ENCODE data around the gene GDI1.
"Not testable (repeated sequence)": the region's sequence is repeated elsewhere in the genome, so short reads cannot be mapped to it uniquely, and the experiment has no call there.

Gene GDI1

DNA sequence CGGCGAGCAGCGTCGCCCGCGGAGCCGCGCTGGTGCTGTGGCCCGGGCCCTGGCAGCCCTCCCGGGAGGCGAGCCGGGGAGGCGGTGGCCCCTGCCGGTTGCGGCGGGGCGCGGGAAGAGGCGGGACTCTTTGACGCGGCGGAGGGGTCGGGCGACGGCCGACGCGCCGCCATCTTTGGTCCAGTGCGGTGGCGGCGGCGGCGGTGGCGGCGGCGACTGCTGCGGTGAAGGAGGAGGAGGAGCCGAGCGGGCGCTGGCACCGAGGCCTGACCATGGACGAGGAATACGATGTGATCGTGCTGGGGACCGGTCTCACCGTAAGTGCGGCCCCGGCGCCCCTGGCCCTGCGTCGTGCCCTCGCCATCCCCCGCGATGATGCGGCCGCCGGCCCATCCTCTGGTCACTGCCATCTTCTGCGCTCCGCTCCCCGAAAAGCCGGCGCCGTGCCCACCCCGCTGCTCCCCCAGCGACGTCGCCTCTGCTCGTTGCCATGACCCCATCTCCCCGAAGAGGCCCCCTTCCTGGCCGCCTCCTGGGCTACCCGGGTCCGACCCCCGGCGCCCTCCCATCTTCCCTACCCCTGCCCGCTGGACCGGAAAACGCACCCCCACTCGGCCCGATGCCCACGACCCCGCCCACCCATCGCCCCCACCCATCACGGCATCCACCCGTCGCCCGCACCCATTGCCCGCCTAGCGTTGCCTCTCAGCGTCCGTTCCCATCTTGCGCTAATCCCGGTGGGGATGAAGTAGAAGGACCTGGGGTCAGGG is at the start of gene GDI1:
TSS of gene GDI1 (plus strand) at position 172 of the 770 bp plus-strand sequence. CDS start at position 273, 101 bp downstream.
- peak; percentile 26 for DNase-seq (ENCODE audit: low read depth)

DNA sequence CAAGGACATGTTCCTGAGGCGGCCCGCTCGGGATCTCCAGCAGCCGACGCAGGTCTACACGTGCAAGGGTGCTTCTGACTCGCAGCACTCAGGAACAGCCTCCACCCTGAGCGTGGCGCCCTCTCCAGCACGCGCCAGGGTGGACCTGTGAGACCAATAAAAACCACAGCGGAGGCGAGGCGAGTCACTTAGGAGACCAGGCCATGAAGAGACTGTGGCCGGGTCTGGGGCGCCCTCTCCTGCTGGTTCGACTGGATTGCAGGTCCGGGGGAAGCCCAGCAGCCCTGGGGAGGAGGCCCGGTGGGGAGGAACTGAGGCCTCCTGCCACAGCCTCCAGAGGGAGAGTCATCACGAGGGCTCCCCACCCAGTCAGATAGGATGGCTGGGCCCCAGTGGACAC is 48.9 kb upstream of the GDI1 start:
- DNase-seq (ENCODE audit: low read depth) = not testable (repeated sequence)

DNA sequence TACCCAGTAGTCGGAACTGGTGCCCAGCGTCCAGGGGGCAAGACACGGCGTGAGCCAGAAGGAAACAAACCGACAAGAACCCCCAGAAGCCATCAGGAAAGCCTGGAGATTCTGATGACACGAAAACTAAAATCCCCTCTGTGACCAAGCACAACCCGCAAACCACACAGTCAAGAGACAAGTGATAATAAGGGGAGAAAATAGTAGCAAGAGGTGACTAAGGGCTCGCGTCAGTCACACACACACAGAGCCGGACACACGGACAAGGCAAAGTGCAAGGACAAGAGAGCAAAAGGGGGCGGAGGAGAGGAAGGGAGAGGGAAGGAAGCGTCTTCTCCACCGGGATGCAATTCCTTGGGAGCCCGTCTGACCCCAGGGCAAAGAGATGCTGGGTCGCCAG is 48.3 kb upstream of the GDI1 start:
- not testable (repeated sequence) for DNase-seq (ENCODE audit: low read depth)

DNA sequence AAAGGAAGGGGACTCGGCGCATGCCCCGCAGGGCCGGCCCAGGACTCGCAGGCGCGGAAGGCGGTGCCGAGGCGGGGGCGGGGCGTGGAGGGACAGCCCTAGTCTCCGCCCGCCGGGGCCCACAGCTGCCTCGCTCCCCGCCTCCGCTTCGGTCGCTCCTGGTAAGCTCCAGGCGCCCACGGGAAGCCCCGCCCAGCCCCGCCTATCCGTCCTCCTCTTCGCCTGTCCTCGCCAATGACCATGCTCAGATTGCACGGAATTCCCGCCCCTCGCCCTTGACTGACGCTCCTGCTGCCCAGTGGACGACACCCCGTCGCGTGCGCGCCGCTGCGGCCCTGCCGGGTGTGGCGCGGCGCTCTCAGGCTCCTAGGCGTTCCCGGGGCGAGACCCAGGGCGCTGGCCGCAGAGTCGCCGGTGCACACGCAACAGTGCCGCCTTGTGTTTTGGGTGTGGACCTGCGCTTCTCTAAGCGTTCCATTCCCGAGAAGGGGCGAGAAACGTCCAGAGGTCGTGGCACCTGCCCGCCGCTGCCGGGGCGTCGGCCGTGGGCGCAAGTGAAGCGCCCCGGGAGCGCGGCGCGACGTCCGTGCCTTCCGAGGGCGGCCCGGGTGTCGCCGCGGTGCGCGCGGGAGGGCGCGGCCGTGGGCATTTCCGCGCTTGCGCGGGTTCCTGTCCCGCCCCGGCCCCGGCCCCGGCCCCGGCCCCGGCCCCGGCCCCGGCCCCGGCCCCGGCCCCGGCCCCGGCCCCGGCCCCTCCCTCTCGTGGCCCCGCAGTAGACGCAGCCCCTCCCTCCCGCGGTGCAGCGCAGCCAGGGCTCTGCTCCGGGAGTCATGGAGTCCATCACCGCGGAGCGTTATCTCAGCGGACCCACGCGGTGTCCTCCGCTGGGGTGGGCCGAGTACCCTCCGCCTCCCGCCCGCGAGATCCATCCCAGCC is 46.9 kb upstream of the GDI1 start:
- DNase-seq (ENCODE audit: low read depth) = not testable (repeated sequence)

DNA sequence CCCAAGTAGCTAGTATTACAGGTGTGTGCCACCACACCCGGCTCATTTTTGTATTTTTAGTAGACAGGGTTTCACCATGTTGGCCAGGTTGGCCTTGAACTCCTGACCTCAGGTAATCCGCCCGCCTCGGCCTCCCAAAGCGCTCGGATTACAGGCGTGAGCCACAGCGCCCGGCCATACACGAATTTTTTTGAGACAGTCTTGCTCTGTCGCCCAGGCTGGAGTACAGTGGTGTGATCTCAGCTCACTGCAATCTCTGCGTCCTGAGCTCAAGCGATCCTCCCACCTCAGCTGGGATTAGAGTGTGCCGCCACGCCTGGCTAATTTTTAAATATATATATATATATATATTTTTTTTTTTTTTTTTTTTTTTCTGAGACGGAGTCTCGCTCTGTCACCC is 40.6 kb upstream of the GDI1 start:
- DNase-seq (ENCODE audit: low read depth) = not testable (repeated sequence)

DNA sequence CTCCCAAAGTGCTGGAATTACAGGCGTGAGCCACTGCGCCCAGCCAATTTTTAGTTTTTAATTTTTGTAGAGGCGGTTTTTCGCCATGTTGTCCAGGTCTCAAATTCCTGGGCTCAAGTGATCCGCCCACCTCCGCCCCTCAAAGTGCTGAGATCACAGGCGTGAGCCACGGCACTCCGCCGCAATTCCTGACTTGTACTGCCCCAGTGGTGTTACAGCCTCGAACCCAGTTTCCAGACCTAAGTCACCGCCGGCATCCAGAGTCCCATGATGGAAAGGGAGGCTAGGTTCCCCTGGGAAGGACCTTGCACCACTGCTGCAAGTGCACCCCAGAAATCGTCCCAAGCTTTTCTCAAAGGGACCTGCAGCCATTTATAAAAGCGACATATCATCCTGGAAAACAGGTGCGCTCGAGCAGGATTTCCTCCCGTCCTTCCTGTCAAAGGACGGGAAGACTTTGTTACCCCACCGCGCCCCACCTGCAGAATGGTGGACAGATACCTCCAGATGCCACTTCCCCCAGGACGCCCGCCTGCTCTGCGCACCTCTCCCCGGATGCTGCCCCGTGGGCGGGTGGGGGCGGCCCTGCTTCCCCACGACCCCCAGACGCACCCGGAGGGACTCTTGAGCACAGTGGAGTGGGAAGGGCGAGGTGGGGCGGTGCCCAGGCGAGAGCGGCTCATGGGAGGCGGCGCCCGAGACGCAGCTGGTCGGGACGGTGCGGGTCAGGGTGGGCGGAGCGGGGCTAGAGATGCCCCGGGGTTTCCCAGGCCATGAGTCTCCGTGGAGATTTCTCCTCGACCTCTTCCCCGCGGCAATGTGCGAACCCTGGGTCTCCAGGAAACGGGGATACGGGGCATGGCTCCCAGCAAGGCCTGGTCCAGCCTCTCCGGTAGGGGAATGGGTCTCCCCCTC is 39.7 kb upstream of the GDI1 start:
- no peak for DNase-seq (ENCODE audit: low read depth)

DNA sequence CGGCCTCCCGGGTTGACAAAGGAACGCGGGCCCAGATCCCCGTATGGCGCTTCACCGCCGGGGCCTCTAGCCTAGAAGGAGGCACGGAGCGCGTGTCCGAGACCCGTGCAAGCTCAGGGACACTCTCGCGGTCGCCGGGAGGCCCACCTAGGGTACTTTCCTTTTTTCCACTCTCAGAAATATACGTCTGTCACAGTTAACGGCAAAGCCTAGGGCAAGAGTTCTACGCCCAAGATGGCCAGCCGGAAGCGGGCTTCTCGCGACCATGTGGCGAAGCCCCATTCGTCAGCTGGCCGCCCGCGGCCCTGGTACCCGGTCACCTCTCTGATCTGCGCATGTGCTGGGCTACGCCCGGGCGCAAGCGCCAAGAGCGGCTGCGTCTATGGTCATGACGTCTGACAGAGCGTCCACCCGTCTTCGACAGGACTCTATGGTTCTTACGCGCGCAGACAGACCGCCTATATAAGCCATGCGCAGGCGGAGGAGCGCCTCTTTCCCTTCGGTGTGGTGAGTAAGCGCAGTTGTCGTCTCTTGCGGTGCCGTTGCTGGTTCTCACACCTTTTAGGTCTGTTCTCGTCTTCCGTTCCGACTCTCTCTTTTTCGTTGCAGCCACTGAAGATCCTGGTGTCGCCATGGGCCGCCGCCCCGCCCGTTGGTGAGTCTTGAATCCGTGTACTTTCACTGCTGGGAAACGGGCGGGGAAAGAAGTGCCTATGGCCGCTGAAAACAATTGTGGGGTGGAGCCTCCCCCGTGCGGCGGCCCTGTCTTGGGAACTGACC is 38.9 kb upstream of the GDI1 start, which contains the start of gene RPL10:
TSS of gene RPL10 (plus strand) at position 490 of the 780 bp plus-strand sequence. CDS start at position 633, 143 bp downstream.
- DNase-seq (ENCODE audit: low read depth) = peak; percentile 78

DNA sequence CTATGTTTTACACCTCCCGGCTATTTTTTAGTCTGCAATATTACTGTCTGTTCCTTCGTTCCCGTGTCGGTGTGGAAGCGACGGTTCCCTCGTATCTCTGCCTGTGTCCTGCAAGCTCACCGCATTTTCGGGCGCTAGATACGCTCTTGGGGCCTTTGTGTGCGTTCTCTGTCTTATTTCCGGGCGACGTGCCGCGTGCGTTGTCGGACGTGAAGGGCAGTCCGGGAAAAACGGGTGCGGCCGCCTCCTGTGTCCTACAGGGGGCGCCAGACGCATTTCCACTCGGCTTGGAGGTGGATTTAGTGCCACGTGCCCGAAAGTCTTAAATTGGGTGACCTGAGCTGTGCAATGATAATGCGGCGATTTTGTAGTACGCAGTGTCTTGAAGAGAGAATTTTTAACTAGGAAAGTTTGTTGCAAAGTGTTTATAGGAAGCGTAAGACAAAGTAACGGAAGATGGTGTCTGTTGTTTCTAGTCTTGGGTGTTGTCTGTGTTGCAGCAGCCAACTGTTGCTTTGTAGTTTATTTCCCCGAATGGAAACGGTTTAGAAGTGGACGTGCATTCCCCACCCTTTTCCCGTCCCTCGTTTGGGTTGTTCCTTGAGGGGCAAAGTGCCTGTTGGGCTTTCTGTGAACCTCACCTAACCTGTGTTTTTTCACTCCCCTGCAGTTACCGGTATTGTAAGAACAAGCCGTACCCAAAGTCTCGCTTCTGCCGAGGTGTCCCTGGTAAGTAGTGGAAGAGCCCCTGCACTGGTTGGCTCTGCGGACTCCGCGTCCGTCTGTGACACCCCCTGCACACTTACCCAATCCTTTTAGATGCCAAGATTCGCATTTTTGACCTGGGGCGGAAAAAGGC is 38.1 kb upstream of the GDI1 start:
- peak; percentile 69 for DNase-seq (ENCODE audit: low read depth)

DNA sequence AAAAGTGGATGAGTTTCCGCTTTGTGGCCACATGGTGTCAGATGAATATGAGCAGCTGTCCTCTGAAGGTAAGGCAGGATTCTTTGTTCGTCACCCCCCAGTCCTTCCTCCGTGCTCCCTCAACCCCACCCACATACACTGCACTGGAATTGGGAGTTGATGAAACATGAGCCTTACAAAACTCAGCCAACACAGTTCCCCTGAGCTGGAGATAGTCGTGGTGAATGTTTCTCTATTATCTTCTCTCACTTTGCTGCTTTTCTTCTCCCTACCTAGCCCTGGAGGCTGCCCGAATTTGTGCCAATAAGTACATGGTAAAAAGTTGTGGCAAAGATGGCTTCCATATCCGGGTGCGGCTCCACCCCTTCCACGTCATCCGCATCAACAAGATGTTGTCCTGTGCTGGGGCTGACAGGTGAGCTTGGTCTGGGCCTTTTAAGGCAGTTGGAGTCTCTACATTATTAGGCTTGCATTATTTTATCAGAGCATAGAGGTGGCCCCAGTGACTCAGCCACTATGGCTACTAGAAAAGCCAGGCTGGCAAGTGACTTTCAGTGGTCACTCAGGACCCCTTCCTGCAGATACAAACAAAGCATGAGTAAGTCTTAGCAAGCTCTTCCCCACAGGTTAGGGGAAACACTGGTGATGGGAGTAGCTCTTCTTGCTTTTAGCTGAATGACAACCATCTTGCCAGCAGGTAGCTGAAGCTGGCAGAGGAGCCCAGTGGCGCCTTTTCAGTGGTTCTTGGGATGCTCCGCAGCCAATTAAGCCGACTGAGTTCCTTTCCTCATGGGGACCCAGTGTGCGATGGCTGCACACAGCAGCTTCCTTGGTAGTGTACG is 37.2 kb upstream of the GDI1 start:
- no peak for DNase-seq (ENCODE audit: low read depth)

DNA sequence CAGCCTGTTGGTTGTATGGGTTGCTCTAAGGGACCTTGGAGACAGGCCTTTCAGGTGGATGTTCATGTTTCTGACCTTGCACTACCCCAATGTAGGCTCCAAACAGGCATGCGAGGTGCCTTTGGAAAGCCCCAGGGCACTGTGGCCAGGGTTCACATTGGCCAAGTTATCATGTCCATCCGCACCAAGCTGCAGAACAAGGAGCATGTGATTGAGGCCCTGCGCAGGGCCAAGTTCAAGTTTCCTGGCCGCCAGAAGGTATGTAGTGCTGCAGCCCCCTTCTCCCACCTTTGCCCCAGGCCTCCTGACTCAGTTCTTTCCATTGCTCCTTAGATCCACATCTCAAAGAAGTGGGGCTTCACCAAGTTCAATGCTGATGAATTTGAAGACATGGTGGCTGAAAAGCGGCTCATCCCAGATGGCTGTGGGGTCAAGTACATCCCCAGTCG is 36.6 kb upstream of the GDI1 start:
- not testable (repeated sequence) for DNase-seq (ENCODE audit: low read depth)

DNA sequence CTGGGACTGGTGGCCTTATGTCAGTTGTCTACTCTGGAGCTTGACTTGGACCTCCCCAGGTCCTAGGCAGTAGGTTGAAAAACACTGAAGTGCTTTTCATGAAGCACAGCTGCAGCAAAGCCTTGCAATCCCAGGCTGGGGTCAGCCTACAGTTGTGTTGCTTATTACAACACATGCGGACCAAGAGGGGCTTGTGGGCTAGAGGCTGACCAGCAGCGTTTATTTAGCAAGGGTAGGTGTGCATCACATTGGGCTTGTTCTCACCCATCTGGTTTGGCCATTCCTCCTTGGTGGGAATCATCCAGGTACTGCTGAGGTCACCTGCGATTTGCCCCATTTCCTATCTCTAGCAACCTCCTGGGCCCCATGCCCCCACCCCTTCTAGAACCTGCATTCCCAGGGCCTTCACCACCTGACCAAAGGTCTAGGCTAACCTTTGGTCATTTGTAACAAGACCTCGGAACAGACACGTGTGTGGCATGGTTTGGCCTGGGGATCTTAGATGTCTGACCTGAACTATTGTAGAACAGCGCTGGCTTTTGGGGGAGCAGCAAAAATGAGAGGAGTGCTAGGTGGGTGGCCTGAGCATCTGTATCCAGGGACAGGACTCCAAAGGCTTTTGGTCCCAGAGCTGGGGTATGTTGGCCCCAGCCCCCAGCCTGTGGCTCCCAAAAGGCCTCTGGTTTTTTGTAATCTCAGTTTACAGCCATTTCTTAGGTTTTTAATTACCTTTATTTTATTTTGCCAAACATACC is 35.7 kb upstream of the GDI1 start:
- DNase-seq (ENCODE audit: low read depth) = no peak

DNA sequence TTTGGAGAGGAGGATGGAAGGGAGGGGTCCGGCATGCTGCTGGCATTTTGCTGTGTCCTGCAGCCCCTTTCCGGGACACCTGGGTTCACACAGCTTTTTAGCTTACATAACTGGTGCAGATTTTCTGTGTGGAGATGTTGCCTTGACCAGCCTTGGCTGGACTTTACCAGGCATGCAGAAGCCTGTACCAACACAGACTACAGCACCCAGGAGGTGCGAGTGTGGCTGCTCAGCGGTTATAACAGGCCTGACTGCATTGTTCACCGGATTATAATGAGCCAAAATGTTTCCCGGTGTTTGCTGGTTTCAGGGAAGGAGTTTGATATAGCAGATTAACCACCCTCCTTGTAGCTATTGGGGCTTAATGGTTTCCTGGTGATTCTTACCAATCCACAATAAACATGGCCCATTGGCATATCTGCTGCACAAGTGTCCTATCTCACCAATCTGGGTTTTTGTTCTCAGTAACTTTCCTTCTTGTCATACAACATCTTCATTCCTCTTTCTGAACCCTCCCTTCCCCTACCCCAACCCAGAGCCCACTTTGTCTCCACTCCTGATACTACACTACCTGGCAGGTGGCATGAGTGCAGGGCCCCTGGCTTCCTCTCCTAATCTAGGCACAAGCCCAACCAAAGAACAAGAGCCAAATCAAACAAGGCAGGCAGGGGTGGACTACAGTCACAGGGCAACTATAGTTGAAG is 34.9 kb upstream of the GDI1 start:
- DNase-seq (ENCODE audit: low read depth) = no peak

DNA sequence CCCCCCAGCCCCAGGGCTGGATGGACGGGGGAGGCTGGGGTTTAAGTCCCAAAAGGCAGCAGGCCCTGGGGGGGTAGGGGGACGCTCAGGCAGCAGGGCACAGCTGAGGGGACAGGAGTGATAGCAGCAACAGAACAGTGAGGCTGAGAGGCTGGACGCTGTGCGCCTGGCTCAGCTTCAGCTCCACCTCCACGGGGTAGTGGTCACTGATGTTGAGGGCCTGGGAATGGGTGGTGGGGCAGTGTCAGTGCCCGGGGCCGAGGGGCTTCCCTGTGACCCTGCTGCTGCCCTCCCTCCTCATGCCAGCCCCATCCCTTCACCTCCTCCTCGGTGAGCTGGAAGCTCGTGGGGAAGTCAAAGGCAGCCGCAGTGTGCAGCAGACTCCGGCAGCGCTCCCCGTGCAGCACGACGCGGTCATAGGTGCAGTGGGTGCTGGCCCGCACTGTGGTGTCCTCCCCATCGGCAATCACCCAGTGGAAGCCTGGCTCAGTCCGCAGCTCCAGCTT is 34.3 kb upstream of the GDI1 start:
- DNase-seq (ENCODE audit: low read depth) = no peak

DNA sequence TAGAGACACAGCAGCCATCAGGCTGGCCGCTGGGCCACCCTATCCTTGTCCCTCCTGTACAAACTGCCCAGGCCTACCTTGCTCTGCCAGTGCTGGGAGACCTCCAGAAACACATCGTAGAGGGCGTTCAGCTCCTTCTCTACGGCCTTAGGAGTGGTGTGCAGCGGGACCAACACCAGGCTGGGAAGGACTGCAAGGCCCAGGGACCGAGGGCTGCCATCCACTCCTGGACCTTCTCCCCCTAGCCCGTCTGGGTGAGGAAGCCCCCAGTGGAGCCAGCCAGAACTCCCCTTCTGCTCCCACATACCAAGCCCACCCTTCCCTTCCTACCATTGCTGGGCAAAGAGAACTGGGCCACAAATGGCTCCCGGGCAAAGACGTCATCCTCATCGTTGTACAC is 33.8 kb upstream of the GDI1 start:
- DNase-seq (ENCODE audit: low read depth) = no peak

DNA sequence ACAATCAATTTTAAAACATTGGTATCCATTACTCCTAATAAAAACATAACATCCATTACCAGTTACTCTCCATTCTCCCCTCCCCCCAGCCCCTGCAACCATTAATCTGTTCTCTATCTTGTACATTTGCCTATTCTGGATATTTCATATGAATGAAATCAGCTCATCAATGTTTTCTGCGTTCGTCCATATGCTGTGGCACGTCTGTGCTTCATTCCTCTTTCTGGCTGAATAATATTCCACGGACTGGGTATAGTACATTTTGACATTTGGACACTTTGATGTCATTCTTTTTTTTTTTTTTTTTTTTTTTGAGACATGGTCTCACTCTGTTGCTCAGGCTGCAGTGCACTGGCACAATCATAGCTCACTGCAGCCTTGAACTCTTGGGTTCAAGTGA is 33.1 kb upstream of the GDI1 start:
- no peak for DNase-seq (ENCODE audit: low read depth)

DNA sequence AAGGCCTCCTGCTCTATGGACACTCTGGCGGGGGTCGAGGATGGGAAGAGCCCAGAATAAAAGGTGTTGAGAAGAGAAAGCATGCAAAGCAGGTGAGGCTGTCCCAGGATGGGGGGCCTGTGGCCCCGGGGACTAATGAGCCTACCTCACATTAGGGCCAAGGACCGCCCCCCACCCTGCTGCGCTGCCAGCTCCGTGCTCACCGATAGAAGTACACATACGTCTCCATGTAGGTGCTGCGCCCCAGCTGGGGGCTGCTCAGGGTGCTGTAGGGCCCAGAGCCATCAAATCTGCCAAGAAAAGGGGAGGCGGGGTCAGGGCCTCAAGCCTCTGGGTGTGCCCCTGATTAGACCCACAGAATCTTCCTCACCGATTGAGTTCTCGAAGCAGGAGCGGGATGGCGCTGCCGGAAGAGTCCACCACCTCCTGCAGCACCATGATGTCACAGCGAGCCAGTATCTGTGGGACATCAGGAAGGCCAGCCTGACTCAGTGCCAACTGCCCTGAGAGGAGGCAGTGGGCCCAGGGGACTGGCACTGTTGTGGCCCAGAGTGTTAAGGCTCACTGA is 32.2 kb upstream of the GDI1 start:
- DNase-seq (ENCODE audit: low read depth) = no peak

DNA sequence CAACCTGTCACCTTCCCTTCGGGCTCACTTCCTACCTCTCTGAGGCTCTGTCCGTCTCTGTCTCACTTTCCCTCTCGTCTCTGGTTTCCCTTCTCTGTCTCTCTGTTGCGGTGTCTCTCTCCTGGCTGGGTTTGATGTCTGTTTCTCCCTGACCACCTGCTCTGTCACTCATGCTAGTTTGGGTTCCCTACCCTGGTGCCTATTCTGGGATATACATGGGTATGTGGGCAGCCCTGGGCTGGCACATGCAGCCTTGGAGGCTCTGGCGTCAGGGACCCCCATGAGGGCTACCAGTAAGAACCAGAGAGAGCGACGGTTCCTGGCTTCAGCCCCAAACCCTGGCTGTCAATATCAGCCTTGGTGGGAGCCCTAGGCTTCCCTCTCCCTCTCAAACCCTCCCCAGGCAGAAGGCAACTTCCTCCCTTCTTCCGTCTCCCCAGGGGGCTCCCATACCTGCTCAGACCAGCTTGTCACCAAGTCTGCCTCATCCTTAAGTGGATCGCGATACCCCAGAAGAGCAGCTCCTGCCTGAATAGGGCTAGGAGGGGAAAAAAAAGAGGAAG is 28.2 kb upstream of the GDI1 start:
- no peak for DNase-seq (ENCODE audit: low read depth)
